ENCODE data around the gene YWHAQ. TPM values are rescaled to one million over a fixed set of nuclear protein-coding genes. Genes with fewer than 3 reads are reported as not detected.
"Not testable (repeated sequence)": the region's sequence is repeated elsewhere in the genome, so short reads cannot be mapped to it uniquely, and the experiment has no call there.

YWHAQ gene
- total RNA-seq, 1 experiment from 2014 or later = 391 TPM

DNA sequence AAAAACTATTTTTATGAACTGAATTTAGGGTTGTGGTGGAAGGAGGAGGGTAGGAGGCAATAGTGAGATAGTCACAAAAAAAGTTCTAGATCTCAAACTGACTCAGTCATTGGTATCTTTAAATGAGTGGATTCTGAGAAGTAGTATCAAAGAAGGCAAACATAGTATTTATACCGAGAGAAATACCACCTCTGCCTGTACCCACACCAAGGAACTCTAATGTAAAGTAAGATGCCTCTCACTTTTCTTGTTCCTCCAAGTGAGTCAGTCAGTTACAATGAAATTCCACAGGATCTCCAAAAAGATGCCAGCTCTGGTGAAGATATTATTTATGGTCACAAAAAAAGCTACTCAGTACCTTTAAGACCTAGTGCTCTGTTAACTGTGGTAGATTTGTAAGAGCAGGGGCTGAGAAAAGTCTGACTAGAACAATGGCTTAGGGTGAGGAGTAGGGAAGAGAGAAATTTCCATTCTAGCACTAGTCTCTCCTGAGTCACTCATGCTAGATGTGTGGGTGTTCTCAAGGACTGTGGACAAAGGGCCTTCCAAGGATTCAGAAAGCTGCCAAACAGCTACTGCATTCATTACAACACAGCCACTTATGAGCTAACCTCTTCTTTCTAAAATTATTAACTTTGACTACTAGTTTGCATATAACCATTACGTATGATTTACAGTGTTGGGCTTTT is 36.3 kb downstream of the YWHAQ start:
- peak; percentile 33 for DNase-seq (ENCODE audit: low spot score)

DNA sequence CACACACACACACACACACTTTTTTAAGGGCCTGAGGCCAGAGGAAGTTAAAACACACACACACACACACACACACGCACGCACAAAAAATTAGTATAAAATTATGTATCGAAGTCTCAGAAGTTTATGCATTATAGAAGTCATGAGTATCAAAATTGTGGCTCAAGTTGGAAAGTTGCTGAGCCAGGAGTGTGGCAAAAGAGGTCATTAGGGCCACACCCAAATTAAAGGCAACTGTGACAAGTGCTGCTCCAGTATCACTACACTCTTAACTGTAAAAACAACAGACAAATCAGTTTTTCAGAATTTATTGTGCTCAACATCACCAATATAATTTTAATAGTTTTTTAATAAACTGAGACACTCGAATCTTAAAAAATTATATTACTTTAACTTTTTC is 36.9 kb downstream of the YWHAQ start:
- DNase-seq (ENCODE audit: low spot score) = no peak

DNA sequence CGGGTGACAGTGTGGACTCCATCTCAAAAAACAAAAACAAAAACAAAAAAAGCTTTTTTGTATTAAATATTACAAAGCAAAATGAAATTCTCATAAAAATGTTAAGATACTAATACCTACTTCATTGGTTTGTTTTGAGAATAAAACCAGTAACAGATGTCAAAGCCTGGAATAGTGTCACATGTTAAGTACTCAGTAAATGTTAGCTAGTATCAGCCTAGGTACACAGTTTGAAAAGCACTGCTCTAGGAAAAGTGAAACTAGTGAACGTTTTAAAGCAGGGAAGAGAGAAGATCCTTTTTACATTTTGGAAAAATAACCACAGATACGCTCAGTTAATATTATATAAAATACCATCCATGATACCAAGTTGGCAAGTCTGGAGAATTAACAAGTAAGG is 38.1 kb downstream of the YWHAQ start:
- no peak for DNase-seq (ENCODE audit: low spot score)

DNA sequence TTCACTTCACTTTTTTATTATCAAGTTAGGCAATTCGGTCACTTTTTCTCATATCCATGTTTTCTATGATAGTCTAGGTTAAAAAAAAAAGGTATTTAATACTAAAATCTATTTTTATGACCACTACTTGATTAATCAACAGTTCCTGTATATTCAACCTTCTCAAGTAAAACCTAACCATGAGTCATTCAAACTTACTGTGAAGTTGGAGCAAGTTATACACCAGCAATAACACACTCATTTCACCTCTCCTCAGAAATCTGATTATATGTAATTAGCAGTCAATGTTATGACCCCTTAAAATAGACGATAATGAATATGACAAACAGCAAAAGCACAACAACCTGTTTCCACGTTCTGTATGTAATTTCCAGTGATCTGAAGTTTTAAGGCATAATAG is 40.2 kb downstream of the YWHAQ start:
- DNase-seq (ENCODE audit: low spot score) = no peak

DNA sequence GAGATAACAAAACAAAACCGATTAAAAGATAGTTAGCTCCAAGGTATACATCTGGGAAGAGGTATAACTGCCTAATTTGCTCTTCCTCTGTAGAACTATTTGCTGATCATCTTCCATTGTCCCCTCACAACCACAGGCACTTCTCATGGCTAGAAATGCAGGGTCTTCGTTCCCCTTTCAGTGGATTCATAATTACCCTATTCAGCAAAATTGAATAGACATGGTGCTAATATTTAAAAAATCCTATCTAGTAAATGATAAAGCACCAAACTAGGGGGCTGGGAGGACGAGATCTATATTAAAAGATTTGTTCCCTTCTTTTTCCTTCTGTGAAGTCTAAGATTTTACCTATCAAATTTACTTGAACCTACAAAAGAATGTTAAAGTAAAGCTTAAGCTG is 44.3 kb downstream of the YWHAQ start:
- no peak for DNase-seq (ENCODE audit: low spot score)

DNA sequence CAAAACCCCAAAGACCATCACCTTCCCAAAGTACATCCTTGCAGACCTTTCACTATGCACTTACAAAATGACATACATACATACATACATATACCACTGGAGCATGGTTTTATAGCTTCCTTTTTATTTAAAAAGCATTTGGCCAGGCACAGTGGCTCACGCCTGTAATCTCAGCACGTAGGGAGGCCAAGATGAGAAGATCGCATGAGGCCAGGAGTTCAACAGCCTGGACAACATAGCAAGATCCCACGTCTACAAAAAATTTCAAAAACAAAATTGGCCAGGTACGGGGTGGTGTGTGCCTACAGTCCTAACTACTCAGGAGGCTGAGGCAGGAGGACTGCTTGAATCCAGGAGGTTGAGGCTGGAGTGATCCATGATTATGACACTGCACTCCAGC is 45.3 kb downstream of the YWHAQ start:
- DNase-seq (ENCODE audit: low spot score) = no peak

DNA sequence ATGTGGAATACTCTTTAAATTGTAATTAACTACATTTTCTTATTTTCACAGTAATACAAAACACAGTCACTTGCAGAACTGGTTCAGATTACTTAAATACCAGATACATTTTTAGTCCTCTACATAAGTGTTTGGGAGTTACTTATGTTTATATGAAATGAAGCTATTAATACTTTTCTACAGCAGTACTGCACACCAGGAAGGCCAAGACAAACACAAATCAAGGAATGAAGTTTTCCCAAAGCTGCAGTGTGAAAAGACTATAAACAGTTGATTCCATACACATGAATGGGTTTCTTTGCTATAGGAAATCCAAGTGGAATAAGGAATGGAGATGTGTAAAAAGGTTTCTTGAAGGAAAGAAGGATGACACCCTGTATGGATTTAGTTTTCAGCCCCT is 45.9 kb downstream of the YWHAQ start:
- not testable (repeated sequence) for DNase-seq (ENCODE audit: low spot score)

DNA sequence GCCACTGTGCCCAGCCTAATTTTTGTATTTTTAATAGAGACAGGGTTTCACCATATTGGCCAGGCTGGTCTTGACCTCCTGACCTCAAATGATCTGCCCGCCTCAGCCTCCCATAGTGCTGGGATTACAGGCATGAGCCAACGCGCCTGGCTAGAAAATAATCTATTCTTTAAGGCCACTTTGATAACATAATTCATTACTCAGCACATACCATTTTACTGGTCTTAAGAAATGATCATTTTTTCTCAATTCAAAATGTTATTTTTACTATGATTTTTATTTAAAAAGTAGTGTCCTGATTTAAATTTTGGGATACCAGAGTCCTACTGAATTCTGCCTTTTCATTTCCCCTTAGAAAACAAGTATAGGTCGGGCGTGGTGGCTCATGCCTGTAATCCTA is 48.2 kb downstream of the YWHAQ start:
- DNase-seq (ENCODE audit: low spot score) = no peak

DNA sequence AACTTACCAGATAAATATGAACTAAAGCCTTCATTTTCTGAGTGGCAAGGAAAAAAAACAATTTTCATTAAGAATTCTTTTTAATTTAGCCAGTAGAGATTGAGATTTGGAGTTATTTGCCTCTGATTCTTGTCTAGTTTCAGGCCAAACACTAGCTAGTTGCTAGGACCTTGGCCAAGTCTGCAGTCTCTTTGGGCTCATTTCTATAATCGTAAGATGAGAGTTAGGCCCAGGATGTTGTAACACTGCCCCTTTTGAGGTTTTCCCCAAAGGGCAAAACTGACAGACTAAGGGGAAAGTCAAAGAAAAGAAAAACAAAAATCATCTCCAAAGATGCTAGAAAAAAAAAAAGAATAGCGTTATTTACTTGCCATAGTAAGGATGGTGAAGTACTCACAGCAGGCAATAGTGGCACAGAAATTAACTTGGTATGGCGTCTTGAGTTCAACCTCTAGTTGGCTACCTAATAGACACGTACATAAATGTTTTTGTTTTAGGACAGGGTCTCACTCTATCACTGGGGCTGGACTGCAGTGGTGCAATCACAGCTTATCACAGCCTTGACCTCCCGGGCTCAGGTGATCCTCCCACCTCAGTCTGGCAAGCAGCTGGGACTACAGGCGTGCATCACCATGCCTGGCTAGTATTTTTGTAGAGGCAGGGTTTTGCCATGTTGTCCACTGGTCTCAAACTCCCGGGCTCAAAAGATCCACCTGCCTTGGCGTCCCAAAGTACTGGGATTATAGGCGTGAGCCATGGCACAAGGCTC is 52.1 kb downstream of the YWHAQ start:
- no peak for DNase-seq (ENCODE audit: low spot score)

DNA sequence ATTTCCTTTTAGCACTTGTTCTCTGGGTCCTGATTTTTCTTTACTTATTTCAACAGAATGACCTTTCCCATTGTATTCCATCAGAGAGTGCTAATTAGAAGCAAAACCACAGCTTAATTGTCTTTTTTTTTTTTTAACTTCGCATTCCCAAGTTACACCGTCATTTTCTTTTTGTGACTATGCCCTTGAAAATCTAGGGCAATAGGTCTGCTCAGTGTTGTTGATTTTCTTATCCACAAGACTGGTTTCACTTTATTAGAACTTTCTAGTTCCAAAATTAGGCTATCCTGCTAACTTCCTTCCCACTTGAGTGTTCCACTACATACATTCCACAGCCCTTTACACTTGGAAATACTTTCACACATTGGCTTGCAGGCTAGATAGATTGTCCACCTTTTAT is 56.5 kb downstream of the YWHAQ start:
- DNase-seq (ENCODE audit: low spot score) = no peak

DNA sequence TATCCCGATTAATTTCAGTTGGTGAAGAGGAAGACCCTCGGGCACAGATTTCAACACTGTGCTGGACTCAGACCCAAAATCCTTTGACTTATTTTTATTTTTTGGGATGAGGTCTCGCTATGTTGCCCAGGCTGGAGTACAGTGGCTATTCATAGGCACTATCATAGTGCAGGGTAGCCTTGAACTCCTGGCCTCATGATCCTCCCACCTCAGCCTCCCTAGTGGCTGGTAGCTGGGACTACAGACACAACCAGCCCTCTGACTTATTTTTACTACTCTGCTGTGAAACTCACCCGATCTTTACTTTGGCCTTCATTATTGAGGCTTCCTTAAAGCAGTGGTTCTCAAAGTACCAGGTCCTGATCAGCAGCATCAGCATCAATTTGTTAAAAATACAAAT is 57.0 kb downstream of the YWHAQ start:
- no peak for DNase-seq (ENCODE audit: low spot score)

DNA sequence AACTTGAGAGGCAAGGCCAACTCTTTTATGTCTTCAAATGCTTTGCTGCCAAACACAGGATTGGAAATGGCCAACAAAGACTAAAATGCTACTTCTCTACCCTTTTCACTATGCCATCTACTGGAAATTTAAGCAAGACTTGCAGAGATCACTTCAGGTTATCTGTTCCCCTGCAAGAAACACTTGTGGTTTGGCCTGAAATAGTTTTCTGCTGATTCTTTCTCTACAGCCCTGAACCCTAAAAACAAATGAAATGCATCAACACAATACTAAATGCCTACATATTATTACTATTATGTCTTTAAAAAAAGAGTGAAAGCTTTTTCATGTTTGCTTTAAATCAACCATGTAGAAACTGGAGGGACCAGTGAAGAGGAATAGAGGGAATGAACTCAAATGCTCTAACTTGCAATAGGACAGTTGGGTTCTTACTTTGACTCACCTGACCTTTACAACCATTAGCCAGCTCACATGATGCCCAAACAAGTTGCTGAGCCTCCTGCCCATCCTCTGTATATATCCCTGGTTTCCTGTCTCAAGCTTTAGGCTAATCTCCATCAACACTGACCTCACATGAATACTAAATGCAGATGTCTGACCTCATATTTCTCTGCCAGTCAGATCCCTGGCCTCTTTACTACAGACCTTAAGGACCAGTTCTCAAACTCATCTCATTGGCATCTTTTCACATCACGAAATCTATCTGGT is 57.6 kb downstream of the YWHAQ start:
- DNase-seq (ENCODE audit: low spot score) = no peak

DNA sequence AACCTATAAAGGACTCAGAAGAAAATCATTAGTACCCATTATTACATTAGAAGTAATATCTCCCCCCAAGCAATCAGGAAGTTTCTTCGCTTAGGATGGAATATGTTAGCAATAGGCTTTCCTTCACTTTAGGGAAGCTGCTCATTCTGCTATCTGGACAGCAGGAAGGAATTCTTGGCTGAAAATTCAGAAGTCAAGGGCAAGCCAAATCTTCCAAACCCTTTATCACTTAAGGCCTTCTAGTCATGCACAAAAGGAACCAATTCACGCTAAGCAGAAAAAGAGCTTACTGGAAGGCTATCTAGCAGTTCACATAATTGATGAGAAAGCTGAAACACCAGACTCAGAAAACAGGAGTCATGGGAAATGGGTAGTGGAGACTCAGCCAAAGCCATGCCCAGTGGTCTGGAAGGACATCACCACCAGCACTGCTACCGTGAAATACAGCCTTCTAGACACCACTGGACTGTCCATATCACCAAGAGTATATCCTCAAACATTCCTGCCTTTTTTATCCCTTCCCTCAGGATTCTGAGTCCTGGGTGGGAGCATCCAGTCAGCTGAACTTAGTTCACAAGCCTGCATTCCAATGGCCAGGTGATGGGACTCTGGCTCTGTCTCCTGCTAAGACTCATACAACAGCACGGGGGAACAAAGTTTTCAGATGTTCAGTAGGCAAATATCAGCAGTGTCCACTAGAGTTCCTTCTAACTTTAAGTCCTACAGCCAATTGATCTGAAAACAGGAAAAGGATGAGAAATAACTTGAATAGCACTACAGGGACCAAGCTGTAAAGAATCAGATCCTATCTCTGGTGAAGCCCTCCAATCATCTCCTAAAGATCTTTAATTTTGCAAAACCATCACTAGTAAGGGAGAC is 60.4 kb downstream of the YWHAQ start:
- no peak for DNase-seq (ENCODE audit: low spot score)

DNA sequence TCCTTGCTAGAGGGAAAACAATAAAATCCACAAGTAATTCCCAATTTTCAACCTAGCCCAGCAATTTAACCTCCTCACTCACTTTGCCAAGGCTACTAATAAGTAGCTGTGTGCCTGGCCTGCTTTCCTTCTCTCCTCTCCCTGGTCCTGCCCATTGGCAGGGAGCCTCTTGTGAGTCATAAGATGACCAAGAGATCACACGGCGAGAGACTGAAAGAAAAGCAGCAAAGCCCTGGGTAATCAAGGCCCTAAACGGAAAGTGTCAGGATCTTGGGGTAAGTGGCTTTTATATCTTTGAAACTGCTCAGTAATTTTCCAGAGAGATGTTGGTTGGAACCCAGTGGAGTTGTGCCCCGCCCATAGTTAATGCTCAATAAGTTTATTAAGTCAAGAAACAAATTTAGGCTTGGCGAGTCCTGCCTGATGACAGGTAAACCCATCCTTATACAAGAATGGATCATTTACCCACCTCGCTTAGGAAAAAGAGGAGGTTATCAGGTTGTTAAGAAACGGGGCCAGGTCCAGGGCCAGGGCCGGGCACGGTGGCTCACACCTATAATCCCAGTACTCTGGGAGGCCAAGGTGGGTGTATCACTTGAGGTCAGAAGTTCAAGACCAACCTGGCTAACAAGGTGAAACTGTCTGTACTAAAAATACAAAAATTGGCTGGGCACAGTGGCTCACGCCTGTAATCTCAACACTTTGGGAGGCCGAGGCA is 65.2 kb downstream of the YWHAQ start:
- peak; percentile 85 for DNase-seq (ENCODE audit: low spot score)

DNA sequence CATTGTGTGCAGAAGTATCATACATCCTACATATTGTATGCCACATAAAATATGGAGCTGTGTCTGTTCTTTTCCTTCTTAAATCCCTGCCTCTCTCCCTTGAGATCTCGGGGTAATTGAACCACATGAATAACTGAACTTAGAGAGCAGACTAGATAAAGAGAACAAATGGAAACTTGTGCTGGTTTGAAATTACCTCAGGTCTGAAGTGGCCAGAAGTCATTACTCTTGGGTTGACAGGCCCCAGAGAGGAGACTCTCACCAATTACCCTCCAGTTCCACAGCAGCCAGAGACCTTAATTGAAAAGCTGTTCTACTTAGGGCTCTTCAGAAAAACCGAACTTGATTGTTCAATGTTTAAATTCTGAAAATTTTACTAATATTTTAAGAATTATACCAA is 70.2 kb downstream of the YWHAQ start:
- DNase-seq (ENCODE audit: low spot score) = no peak

DNA sequence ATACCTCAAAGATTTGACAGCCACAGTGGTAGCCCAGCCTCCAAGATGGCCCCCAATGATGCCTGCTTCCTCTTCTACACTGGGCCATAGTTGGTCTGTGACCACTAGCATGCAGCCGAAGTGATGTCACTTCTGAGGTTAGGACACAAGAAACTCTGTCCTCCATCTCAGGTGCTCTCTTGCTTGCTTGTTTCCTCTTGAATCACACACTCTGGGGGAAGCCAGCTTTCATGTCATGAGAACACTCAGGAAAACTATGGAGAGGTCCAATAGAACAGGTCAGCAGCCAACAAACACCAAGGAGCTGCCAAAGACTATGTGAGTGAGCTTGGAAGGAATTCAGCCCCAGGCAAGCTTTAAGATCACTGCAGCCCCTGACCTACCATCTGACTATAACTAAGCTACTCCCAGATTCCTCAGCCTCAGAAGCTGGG is 71.8 kb downstream of the YWHAQ start:
- peak; percentile 42 for DNase-seq (ENCODE audit: low spot score)

DNA sequence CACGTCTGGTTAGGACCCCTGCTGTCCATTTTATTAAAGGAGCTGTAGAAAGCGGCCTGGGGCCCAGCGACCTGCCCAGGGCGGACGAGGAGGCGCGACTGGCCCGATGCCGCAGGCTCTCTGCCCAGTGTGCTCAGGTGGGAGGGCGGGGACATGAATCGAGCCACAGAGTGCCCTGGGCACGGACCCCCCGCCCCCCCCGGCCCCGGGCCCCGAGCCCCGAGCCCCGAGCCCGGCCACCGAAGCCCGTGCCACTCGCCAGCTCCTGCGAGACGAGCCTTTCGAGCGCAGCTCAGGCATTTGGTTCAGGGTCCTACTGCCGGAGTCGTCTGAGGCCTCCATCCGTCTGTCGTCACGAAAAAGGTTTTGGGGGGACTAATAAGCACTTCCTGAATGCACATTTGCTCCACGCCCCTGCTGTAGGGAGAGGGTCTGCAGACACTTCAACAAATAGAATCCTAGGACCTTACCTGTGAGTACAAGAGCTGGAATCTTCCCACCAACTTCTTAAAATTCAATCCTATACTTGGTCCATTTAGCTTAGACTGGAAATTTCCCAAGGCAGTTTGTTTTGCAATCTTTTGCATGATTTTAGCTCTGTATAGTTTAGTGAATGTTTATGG is 74.6 kb downstream of the YWHAQ start:
- peak; percentile 6 for DNase-seq (ENCODE audit: low spot score)

DNA sequence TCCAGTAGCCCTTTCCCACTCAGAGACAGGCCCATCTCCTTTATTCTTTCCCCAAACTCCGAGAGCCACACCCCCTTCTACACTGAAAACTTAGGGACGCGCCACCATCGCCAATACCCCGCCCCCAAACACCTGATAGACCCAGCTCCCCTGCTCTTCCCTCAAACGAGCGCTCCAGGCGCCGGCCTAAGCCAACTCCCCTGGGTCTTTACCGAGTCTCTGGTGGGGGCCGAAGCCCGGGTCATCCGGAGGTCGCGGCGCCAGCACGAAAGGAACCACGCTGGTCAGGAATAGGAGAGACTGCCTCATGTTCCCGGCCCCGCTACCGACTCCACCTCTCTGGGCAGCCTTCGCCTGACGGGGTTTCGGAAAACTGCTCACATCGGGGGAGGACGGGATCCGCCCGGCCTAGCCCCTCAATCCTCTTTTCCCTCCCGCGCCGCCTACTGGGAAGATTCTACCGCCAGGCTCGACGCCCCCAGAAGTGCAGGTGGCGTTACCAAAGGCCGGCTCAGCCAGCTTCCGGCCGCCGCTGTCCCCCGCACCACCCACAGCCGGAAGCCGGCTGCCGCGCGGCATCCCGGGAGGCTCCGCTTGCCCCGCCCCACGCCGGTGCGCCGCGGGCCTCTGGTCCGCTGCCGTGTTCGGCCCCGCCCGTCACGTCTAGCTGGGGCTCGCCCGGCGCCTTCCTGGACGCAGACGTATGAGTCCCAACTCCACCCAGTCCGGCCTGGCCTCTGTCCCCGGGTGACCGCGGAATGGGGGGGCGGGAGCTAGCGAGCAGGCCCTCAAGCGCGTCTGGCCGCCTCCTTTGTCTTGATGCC is 75.3 kb downstream of the YWHAQ start, which contains the start of gene ADAM17:
ADAM17 (minus strand) TSS at position 534 of the 824 bp plus-strand sequence; CDS start at position 309, 225 bp downstream.
- peak; percentile 88 for DNase-seq (ENCODE audit: low spot score)

DNA sequence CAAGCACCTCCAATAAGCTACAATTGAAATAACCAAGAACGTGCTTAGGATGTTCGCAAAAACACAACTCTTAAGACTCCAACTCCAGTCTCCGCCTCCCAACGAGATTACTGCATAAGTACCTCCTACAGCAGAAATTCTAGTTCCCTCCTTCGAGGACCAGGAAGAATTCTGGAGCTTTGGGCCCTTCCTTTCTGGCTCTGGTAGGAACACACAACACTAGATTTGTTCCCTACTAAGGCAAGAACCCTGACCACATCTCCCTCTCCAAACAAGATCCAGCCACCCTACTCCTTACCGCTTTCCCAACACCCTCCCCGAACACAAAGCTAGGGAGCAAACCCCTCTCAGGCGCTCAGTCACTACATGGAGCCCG is 75.9 kb downstream of the YWHAQ start:
- DNase-seq (ENCODE audit: low spot score) = peak; percentile 54
